Limb (tissue), 2 donors: ENCODE data around the gene MKKS.

ENCODE experiments used
- DNase-seq, 2 donors: peaks; one replicate each; pipeline ENCODE4 v3.0.0-alpha.2; 2016; ENCODE audit errors: extremely low spot score in 2 of 2

The MKKS gene

GRCh38 chr20:10370091-10370887 is 63.7 kb downstream of the MKKS start:
- DNase-seq: no peak

- DNase-seq: no peak
Measured at GRCh38 chr20:10369723-10370090, 64.3 kb downstream of the MKKS start.

DNA sequence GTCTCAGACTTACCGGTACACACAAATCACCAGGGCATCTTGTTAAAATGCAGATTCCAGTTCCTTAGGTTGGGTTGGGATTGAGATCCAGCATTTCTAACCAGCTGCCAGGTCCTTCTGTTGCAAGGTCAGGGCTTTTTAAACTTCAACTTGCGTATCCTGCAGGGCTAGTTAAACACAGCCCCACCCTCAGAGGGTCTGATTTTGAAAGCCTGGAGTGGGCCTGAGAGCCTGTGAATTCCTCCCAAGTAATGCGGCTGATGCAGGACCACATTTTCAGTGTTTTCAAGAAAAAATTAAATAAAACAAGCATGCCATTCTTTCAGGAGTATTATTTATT is 65.3 kb downstream of the MKKS start:
- DNase-seq: no peak

DNA sequence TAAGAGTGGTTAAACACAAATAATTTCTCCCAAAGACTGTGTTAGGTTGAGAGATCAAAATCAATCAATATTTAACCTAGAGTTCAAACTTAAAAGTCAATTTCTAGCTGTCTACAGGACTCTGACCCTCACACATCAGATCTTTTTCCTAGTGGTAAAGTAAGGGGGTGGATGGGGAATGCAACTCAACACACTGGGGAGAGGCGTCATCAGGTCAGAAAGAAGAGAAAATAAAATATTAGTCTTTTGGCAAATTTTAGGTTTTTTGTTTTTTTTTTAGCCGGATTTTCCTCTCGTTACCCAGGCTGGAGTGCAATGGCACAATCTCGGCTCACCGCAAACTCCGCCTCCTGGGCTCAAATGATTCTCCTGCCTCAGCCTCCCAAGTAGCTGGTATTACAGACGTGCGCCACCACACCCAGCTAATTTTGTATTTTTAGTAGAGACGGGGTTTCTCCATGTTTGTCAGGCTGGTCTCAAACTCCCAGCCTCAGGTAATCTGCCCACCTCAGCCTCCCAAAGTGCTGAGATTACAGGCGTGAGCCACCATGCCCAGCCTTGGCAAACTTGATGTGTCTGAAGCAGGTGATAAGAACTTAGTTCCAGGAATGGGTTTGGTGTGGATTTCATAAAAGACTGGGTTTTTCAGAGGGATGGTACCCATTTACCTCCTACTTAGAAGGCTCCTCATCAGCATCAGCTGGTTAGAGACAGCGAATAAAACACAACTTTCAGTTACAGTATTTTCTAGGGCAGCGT is 65.9 kb downstream of the MKKS start:
- no peak for DNase-seq

DNA sequence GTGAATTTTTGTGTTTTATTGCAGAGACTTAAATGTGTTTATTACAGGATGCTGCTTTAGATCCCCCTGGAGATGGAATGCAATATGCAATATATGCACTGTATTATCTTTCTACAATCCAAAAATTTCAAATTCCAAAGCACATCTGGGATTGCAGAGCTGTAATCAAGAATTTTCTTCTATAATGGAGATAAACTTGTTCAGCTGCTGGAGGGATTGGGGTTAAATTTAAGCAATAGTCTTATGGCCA is 66.4 kb downstream of the MKKS start:
- no peak for DNase-seq

DNA sequence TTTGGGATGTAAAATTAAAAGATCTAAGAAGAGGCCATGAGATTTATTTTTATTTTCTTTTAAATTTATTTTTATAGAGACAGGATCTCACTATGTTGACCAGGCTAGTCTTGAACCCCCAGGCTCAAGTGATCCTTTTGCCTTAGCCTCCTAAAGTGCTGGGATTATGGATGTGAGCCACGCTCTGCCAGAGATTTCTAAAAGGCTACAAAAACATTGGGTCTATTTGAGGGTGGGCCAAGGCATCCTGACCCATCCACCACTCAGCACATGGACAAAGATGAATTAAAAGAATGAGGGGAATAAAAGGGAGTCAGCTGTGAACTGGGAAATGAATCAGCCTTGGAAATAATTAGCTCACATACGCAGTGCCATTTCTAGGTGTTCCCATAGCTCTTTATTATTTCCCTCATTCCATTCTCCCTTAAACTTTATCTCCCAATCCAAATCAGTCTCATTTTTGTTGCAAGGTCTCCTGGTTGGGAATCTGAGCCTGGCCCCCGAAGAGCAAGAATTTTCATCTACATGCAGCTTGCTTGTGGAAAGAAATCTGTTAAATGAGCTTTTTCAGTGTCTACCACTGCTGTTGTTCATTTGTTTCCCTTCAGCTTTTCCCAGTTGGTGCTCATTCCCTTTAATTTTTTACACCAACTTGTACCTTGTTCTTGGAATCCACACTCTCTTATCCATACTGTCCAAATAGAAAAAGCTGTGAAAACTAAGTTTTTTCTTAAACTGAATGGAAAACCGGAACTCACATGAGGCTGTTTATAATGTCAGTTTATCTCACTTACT is 66.9 kb downstream of the MKKS start:
- DNase-seq: no peak

DNA sequence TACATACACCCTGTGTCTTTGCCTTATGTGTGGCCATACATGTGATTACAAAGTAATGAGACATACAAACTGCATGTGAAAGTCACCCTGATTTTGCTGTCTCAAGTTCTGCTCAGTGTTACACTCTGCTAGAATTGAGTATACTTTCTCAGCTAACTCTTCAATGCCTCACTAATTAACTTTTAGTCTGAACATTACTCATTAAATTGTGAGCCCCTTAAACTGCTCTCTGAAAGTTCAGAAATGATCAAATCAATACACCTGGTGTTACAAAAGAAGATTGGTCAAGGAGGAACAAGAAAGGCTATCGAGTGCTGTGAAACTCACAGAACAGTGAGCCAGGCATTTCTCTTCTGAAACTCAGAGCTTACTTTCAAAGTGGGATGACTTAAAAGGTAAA is 71.3 kb downstream of the MKKS start:
- no peak for DNase-seq

- no peak for DNase-seq
Measured at GRCh38 chr20:10360878-10361277, 73.1 kb downstream of the MKKS start.

GRCh38 chr20:10359621-10360040 is 74.4 kb downstream of the MKKS start:
- DNase-seq: no peak

DNA sequence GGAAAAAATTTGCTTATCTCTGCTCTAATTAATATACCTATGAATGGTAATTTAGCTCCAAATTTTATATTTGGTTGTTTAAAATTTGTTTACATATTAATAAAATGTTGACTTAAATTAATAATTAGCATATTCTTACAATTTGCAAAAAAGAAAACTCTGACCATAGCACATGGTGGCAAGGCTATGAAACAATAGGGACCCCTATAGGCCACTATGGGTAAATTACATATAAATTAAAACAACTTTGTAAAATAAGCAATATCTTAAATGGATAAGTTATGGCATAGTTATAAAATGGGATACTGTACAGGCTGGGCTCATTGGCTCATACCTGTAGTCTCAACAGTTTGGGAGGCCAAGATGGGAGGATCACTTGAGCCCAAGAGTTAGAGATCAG is 76.0 kb downstream of the MKKS start:
- no peak for DNase-seq

- no peak for DNase-seq
Measured at GRCh38 chr20:10357061-10357708, 76.8 kb downstream of the MKKS start.

- no peak for DNase-seq
Measured at GRCh38 chr20:10356628-10357027, 77.4 kb downstream of the MKKS start.

DNA sequence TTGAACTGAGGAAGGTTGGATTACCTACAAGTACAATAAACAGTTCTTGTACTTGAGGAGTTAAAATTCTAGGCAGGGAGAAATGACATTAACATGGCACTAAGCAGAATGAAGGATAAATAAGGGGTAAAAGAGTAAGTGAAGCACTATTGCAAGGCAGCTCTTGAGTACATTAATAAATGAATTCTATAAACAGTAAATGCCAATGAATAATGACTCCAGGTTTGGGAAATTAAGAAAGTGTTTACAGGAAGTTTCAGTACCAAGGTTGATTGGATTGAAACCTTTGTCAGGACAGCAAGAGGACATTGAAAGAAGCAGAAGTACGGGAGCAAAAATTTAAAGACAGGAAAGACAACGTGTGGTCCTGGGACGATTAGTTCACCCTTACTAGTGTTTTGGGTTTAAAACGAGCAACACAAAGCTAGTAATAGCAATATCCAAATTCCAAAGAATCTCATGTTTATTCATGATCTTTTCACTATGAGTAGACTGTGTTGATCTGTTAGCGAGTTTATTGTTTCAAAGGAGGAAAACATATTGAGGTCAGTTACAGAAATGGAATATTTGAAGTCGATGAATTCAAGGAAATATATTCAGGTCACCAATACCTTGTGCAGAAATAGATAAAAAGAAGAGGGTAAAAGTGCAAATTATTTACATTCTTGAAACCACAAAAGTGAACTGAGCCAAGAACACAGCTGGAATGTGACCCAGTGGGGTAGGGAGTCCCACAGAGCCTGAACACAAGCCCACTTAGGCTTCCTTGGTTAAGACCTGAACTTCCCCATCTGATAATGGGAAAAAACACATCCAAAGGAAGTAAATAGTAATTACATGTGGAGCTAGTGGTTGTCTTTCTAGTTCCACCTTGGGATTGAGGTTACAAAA is 80.8 kb downstream of the MKKS start:
- no peak for DNase-seq
